ENCODE measurements around the gene GALNT4. TPM values are rescaled to one million over a fixed set of nuclear protein-coding genes. Genes with fewer than 3 reads are reported as not detected.

Gene GALNT4
- total RNA-seq = 10 to 100 TPM in 1 of 6 donors, 1 to 10 TPM in 5; 3.2 to 15.8 (median 6.5) TPM
- 1 to 10 TPM; 2.6 to 4.3 TPM for polyA plus RNA-seq

- peak; percentile 46 to 58 (median 54) for TF ChIP-seq CTCF (IDR thresholded peaks at IDR 0.05)
Measured at GRCh38 chr12:89524541-89525304, at the start of gene GALNT4. GALNT4 (minus strand) TSS chr12:89524796; CDS start chr12:89524549, 247 bp downstream.

GRCh38 chr12:89573051-89573810, 48.6 kb upstream of the GALNT4 start:
- Histone ChIP-seq H3K27me3 (no peaks in the 10 kb centered on the region), H3K4me1 (peaks cover 0 to 9% (median 0%) of the 10 kb centered on the region in 3 donors), H3K27ac (no peak overlapping the region), H3K9me3 (no peaks in the 10 kb centered on the region), H3K4me3 (no peak overlapping the region), H3K36me3 (no peaks in the 10 kb centered on the region)
- DNase-seq (no peak), FAIRE-seq (no peak), ATAC-seq (no peak)
- no peak for TF ChIP-seq CTCF (IDR thresholded peaks at IDR 0.05)
- WGBS, 2 donors = 85 to 87% methylated on average over 5 of the region's 5 CpGs
- intact Hi-C loops (cut with DNase I) = no loop called here

More at GRCh38 chr12:89524541-89525304, at the start of gene GALNT4:
- Histone ChIP-seq H3K4me3 (peak within 1 kb of the TSS; percentile 77 to 99 (median 94)), H3K9me3 (no peaks in the 10 kb centered on the region), H3K27me3 (no peaks in the 10 kb centered on the region), H3K36me3 (no peaks in the 10 kb centered on the region), H3K27ac (peak within 1 kb of the TSS; percentile 77 to 93 (median 88)), H3K4me1 (peaks cover 8 to 45% (median 32%) of the 10 kb centered on the region in 3 donors)
- DNase-seq (peak; percentile 86 to 93 (median 88)), ATAC-seq (peak; percentile 88 to 93 (median 91)), FAIRE-seq (no peak)
- intact Hi-C loops (cut with DNase I) = loop anchor here in 2 of 3 donors (5.0 to 10.0 kb wide), 3 partner anchors 52 to 500 kb away; no protein-coding TSS in a partner anchor
- WGBS, 2 donors = 0% methylated on average over 43 of the region's 43 CpGs

- H3K36me3 ChIP-seq = no peaks in the 10 kb centered on the region
- H3K27me3 ChIP-seq = no peaks in the 10 kb centered on the region
- no peak for DNase-seq
- H3K4me3 ChIP-seq = no peak overlapping the region
- TF ChIP-seq CTCF (IDR thresholded peaks at IDR 0.05) = no peak
- peaks cover 0 to 9% (median 0%) of the 10 kb centered on the region in 3 donors for H3K4me1 ChIP-seq
- intact Hi-C loops (cut with DNase I) = no loop called here
- FAIRE-seq = no peak
- no peak for ATAC-seq
- H3K27ac ChIP-seq = no peak overlapping the region
- no peaks in the 10 kb centered on the region for H3K9me3 ChIP-seq
- WGBS, 2 donors = 90 to 95% methylated on average over 4 of the region's 4 CpGs
Measured at GRCh38 chr12:89571491-89572195, 47.0 kb upstream of the GALNT4 start.

- TF ChIP-seq CTCF (IDR thresholded peaks at IDR 0.05) = no peak
- intact Hi-C loops (cut with DNase I) = no loop called here
- Histone ChIP-seq H3K4me1 (no peaks in the 10 kb centered on the region), H3K9me3 (no peaks in the 10 kb centered on the region), H3K27me3 (no peaks in the 10 kb centered on the region), H3K27ac (no peak overlapping the region), H3K36me3 (no peaks in the 10 kb centered on the region), H3K4me3 (no peak overlapping the region)
- DNase-seq (no peak), FAIRE-seq (no peak), ATAC-seq (no peak)
- WGBS, 2 donors = 80 to 83% methylated on average over 5 of the region's 5 CpGs
Measured at GRCh38 chr12:89568484-89568883, 43.9 kb upstream of the GALNT4 start.

All from pancreas (tissue), 10 donors.